CD14-positive monocyte (primary cell): ENCODE measurements around the gene THSD7A. TPM values are rescaled to one million over a fixed set of nuclear protein-coding genes. Genes with fewer than 3 reads are reported as not detected.

Experiments used
- DNase-seq, 3 donors: peaks; one replicate each; pipeline ENCODE4 v3.0.0-alpha.2; 2011 to 2022
- H2AFZ ChIP-seq: 2 replicates; pipeline ENCODE4 v1.6.0; 2012; ENCODE audit warnings: mild to moderate bottlenecking, low read depth, low read length, inconsistent platforms; ENCODE audit not compliant: insufficient read depth, poor library complexity, severe bottlenecking
- H3K27ac ChIP-seq, 2 donors: 1 replicate in 1 of 2; 2 replicates in 1 of 2; pipeline ENCODE4 v1.5.1; 2012 to 2013; ENCODE audit warnings: low read length in 2 of 2, control low read depth in 1 of 2, inconsistent platforms in 1 of 2, low read depth in 1 of 2, mild to moderate bottlenecking in 1 of 2
- H3K27me3 ChIP-seq, 2 donors: one replicate each; pipeline versions ENCODE4 v1.6.0 to v1.6.1; 2011 to 2013; ENCODE audit warnings: low read length in 2 of 2; ENCODE audit not compliant: control insufficient read depth in 2 of 2, insufficient read depth in 2 of 2
- H3K36me3 ChIP-seq, 2 donors: replicated peaks in 1 of 2; 1 replicate in 1 of 2; 2 replicates in 1 of 2; pipeline versions ENCODE4 v1.5.1 to v1.6.1; 2012 to 2013; ENCODE audit warnings: low read length in 2 of 2, control low read depth in 1 of 2, inconsistent platforms in 1 of 2, mild to moderate bottlenecking in 1 of 2; ENCODE audit not compliant: insufficient read depth in 2 of 2, control insufficient read depth in 1 of 2
- H3K4me1 ChIP-seq, 2 donors: 1 replicate in 1 of 2; 2 replicates in 1 of 2; pipeline versions ENCODE4 v1.5.1 to v1.6.1; 2012 to 2013; ENCODE audit warnings: low read length in 2 of 2, control low read depth in 1 of 2, inconsistent platforms in 1 of 2, mild to moderate bottlenecking in 1 of 2, moderate library complexity in 1 of 2; ENCODE audit not compliant: insufficient read depth in 2 of 2, control insufficient read depth in 1 of 2
- H3K4me2 ChIP-seq: replicated peaks from 2 replicates; pipeline ENCODE3; 2012; ENCODE audit warnings: low read length, moderate library complexity, mild to moderate bottlenecking; ENCODE audit not compliant: poor library complexity, severe bottlenecking; ENCODE audit errors: extremely low read depth
- H3K4me3 ChIP-seq, 3 experiments: fragments of 200-600 bp in 1 of 3; sonication (generic) in 1 of 3; replicated peaks in 1 of 3; 1 replicate in 2 of 3; 2 replicates in 1 of 3; pipeline ENCODE4 v1.5.1; 2011 to 2013; ENCODE audit warnings: low read length in 3 of 3, mild to moderate bottlenecking in 3 of 3, control low read depth in 2 of 3, low read depth in 2 of 3, inconsistent platforms in 1 of 3, moderate library complexity in 1 of 3
- H3K79me2 ChIP-seq: 2 replicates; pipeline ENCODE4 v1.6.0; 2012; ENCODE audit warnings: mild to moderate bottlenecking, control low read depth, inconsistent platforms, low read length, moderate library complexity; ENCODE audit not compliant: insufficient read depth
- H3K9ac ChIP-seq: 2 replicates; pipeline ENCODE4 v1.6.0; 2017; ENCODE audit warnings: low read length, mild to moderate bottlenecking; ENCODE audit not compliant: insufficient read depth, poor library complexity, severe bottlenecking
- H3K9me3 ChIP-seq, 2 donors: replicated peaks in 1 of 2; 1 replicate in 1 of 2; 2 replicates in 1 of 2; pipeline versions ENCODE4 v1.5.1 to v1.6.1; 2012 to 2013; ENCODE audit warnings: low read length in 2 of 2, control low read depth in 1 of 2; ENCODE audit not compliant: control insufficient read depth in 1 of 2, insufficient read depth in 1 of 2
- H4K20me1 ChIP-seq: 2 replicates; pipeline ENCODE4 v1.6.0; 2012; ENCODE audit warnings: mild to moderate bottlenecking, low read length, control low read depth, moderate library complexity; ENCODE audit not compliant: insufficient read depth
- H3K27ac Mint-ChIP-seq, 7 donors: one replicate each; pipeline ENCODE4 v1.8.0; 2020; ENCODE audit warnings: mild to moderate bottlenecking in 7 of 7, mixed read lengths in 7 of 7, moderate library complexity in 6 of 7, inconsistent platforms in 2 of 7
- H3K27me3 Mint-ChIP-seq, 3 donors: one replicate each; pipeline ENCODE4 v1.8.0; 2021 to 2022; ENCODE audit warnings: low read depth in 3 of 3, mild to moderate bottlenecking in 3 of 3, mixed read lengths in 3 of 3, moderate library complexity in 3 of 3, inconsistent platforms in 1 of 3
- H3K36me3 Mint-ChIP-seq, 2 donors: one replicate each; pipeline ENCODE4 v1.8.0; 2020; ENCODE audit warnings: mixed read lengths in 2 of 2, inconsistent platforms in 1 of 2, mild to moderate bottlenecking in 1 of 2
- H3K4me1 Mint-ChIP-seq: one replicate; pipeline ENCODE4 v1.8.0; 2020; ENCODE audit warnings: mild to moderate bottlenecking, mixed read lengths
- H3K4me3 Mint-ChIP-seq, 2 donors: one replicate each; pipeline ENCODE4 v1.8.0; 2020; ENCODE audit warnings: mild to moderate bottlenecking in 2 of 2, mixed read lengths in 2 of 2, moderate library complexity in 1 of 2
- H3K9me3 Mint-ChIP-seq, 7 donors: one replicate each; pipeline ENCODE4 v1.8.0; 2020 to 2022; ENCODE audit warnings: mixed read lengths in 7 of 7, mild to moderate bottlenecking in 6 of 7, moderate library complexity in 6 of 7, inconsistent platforms in 2 of 7
- CTCF ChIP-seq: fragments of 200-600 bp; IDR thresholded peaks from one replicate; pipeline ENCODE4 v1.8.0; 2022; ENCODE audit warnings: antibody characterized with exemption, mild to moderate bottlenecking
- WGBS: methylation state at CpG from one replicate; pipeline ENCODE4 v1.1.5; 2013; ENCODE audit warnings: missing lambda C conversion rate; ENCODE audit not compliant: insufficient coverage; 5-methylcytosine and 5-hydroxymethylcytosine counted together
- intact Hi-C, 2 donors: fragments of 100-400 bp; cut with micrococcal nuclease; formaldehyde crosslinking; loops; one replicate each; pipeline versions ENCODE4 v1.15.0 to v1.15.1; 2023
- polyA plus RNA-seq, 3 donors: library from polyadenylated mRNA; depleted of rRNA in 1 of 3; unstranded in 2 of 3; stranded (reverse) in 1 of 3; fragments of 300-500 nt in 2 of 3; fragments of >200 nt in 1 of 3; fragmentation: Illumina TruSeq in 2 of 3; gene quantifications; 1 replicate in 2 of 3; 2 replicates in 1 of 3; pipeline ENCODE4 v1.2.3, GENCODE V29; 2012 to 2021

THSD7A gene
- polyA plus RNA-seq, 3 donors, result under 0.01 TPM; not detected in 2

GRCh38 chr7:11601761-11602160 lies 230.2 kb downstream of the THSD7A start:
- no peaks in the 10 kb centered on the region for H4K20me1 ChIP-seq
- no peaks in the 10 kb centered on the region for H3K36me3 Mint-ChIP-seq
- no peak overlapping the region for H2AFZ ChIP-seq
- H3K9ac ChIP-seq, result no peak overlapping the region
- intact Hi-C loops, result no loop called here
- H3K4me3 ChIP-seq, result no peak overlapping the region
- no peak for TF ChIP-seq CTCF
- H3K4me3 Mint-ChIP-seq, result no peak overlapping the region
- no peaks in the 10 kb centered on the region for H3K27me3 Mint-ChIP-seq
- H3K9me3 ChIP-seq, result peaks cover 0 to under 1% of the 10 kb centered on the region in 2 donors
- H3K79me2 ChIP-seq, result no peaks in the 10 kb centered on the region
- no peaks in the 10 kb centered on the region for H3K27me3 ChIP-seq
- no peak for DNase-seq
- H3K4me1 Mint-ChIP-seq, result no peaks in the 10 kb centered on the region
- no peak overlapping the region for H3K27ac ChIP-seq
- H3K4me2 ChIP-seq, result no peak overlapping the region
- H3K36me3 ChIP-seq, result no peaks in the 10 kb centered on the region
- H3K27ac Mint-ChIP-seq, result no peak overlapping the region
- H3K9me3 Mint-ChIP-seq, result peaks cover 3 to 15% (median 6%) of the 10 kb centered on the region in 7 donors
- H3K4me1 ChIP-seq, result no peaks in the 10 kb centered on the region

GRCh38 chr7:11593322-11593721 lies 238.7 kb downstream of the THSD7A start:
- no peaks in the 10 kb centered on the region for H4K20me1 ChIP-seq
- H3K9ac ChIP-seq, result no peak overlapping the region
- no peak overlapping the region for H3K4me3 ChIP-seq
- H3K36me3 Mint-ChIP-seq, result no peaks in the 10 kb centered on the region
- H3K9me3 Mint-ChIP-seq, result peaks cover 5 to 18% (median 12%) of the 10 kb centered on the region in 7 donors
- H3K27me3 ChIP-seq, result no peaks in the 10 kb centered on the region
- H3K79me2 ChIP-seq, result no peaks in the 10 kb centered on the region
- TF ChIP-seq CTCF, result no peak
- no peaks in the 10 kb centered on the region for H3K36me3 ChIP-seq
- 100% methylated on average over 3 of the region's 5 CpGs for WGBS
- H3K4me1 ChIP-seq, result no peaks in the 10 kb centered on the region
- H3K27ac ChIP-seq, result no peak overlapping the region
- no peak for DNase-seq
- no peak overlapping the region for H2AFZ ChIP-seq
- H3K4me1 Mint-ChIP-seq, result no peaks in the 10 kb centered on the region
- H3K9me3 ChIP-seq, result peaks cover 3 to 4% of the 10 kb centered on the region in 2 donors
- H3K27ac Mint-ChIP-seq, result no peak overlapping the region
- H3K4me2 ChIP-seq, result no peak overlapping the region
- no peak overlapping the region for H3K4me3 Mint-ChIP-seq
- no peaks in the 10 kb centered on the region for H3K27me3 Mint-ChIP-seq
- intact Hi-C loops, result no loop called here
